ENCODE results near the gene NDRG3.
"Not testable (repeated sequence)": the region's sequence is repeated elsewhere in the genome, so short reads cannot be mapped to it uniquely, and the experiment has no call there.

NDRG3 gene

DNA sequence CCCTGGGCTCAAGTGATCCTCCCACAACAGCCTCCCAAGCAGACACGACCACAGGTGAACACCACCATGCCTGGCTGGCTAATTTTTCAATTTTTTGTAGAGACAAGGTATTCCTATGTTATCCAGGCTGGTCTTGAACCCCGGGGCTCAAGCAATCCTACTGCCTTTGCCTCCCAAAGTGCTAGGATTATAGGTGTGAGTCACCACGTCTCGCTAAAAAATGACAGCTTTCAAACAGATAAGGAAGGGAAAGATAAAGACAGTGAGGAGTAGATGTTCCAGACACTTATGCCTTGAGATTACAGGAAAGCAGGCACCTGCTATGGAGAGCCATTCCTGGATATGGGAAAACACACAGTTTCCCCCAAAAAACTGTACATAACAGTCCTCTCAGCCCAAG, 58.9 kb downstream of the NDRG3 start:
- DNase-seq = no peak

DNA sequence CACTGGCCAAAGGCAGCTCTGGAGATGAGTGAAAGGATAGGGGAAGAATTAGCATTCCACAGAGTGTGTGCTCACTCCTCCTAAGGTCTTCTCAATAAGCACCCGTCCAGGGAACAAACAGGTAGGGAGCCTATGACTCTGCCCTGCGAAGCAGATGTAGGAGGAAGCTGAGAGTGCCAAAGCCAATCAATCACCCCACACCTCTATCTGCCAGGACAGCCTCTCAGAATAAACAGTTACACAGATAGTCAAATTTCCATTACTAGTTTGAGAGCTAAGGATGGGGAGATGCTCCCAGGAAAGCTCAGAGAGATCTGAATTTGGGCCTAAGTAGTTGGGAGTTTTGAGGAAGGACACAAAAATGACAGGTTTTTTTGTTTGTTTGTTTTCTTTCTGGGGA, 59.4 kb downstream of the NDRG3 start:
- DNase-seq = no peak

DNA sequence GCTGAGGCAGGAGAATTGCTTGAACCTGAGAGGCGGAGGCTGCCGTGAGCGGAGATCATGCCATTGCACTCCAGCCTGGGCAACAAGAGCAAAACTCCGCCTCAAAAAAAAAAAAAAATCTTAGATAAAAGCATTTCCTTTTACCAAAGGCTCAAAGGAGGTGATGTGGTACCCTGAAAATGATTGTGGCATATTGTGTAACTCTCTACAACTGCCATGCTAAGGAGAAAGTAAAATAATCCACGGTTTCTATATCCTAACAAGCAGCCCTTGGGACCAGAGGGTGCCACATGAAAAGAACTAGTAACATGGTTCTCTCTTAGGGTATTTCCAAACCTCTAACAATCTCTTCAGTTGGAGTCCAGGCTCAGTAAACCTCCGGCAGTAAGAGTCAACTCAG, 61.1 kb downstream of the NDRG3 start:
- no peak for DNase-seq

GRCh38 chr20:36682311-36682710, 63.6 kb downstream of the NDRG3 start:
- DNase-seq = no peak

DNA sequence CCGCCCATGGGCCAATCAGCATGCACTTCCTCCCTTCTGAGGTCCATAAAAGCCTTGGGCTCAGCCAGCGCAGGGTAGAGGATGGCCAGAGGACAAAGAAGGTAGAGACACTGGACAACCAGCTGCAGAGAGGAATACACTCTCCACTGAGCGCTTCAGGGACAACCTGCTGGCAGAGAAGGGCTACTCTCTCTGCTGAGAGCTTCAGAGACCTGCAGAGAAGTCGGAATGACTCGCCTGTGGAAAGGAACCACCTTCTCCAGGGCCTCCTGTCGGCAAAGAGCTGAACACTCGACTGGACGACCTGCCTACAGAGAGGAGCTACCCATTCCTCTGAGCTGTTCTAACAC, 68.5 kb downstream of the NDRG3 start:
- DNase-seq = no peak

DNA sequence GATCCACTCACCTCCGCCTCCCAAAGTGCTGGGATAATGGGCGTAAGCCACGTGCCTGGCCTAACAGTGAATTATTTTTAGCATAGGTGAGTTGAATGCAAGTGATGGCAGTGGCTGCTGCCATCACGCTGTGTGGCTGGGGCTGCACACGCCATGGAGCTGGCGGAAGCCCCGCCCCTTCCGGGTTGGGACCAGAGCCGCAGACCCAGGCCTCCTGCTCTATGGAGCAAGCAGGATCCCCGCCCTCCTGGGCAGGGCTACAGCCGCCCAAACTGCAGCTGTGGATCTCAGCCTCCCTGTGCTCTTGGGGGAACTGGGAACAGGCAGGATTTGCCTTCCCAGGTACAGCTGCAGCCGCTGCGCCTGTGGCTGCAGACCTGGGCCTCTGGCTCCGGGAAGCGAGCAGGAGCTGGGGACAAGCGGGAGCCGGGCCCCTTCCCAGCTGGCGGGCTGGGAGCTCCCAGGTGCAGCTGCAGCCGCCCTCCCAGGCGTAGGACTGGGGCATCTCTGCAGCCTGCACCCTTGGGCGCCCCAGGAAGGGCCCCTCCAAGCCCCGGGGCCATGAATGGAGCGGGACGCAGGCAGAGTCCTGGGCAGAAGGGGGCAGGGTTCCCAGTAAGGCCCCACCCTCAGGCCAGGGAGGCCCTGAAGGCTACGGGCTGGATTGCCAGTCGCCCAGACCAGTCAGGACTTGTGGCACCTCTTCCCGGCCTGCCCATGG, 69.0 kb downstream of the NDRG3 start:
- DNase-seq = peak; percentile 43

- not testable (repeated sequence) for DNase-seq
These were observed 70.3 kb downstream of the NDRG3 start for GRCh38 chr20:36675545-36675944.

GRCh38 chr20:36672991-36673390, 72.9 kb downstream of the NDRG3 start:
- DNase-seq = no peak

DNA sequence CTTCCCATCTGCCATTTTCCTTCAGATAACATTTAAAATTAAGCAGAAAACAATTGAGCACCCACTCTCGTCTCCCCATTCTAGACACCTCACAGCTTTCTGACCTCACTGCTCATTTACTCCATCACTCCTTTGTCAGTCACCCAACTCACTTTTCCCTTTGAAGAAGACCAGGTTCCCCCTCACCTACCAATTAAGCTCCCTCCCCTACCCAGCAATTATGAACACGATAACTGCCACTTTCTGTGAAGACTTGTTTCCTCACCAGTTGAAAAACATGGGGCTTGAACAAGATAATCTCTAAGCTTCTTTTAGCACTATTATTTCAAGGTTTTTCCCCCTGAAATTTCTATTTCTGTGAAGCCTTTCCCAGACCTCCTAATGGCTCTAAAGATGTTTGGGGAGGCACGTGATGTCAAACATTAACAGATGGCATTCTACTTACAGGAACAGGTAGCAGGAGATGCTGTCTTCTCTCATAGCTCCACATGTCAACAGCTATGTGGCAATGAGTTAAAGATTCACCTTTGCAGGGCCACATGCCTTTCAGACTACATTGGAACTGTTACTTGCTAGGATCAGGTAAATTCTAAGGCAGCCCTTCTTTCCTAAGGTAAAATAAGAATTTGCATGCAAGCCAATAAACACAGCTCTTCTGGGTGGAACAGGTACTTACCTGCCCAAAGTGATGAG, 75.1 kb downstream of the NDRG3 start:
- no peak for DNase-seq

DNA sequence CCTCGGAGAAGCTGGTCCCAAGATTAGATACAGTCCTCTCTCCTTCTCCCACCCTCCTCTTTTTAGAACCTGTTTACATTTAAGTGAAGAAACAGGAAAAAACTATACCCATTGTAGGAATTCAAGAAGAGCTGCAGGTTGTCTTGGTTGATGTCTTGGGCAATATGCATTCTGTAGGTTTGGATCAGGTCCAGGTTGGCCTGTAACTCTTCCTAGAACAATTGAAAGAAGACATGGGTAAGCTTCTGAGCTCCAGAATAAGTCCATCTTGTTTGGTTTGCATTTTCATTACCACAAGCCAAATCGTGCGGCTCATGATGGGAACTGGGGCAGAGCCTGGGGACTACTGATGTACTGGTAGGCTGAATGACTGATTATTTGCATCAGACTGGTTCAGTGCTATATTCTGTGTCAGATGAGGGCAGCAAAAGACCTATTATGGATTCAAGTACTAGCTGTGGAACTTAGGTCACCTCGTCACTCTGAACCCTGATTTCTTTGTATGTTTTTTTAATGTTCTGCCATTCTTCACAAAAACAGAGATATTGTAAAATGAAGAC, 79.6 kb downstream of the NDRG3 start:
- DNase-seq = peak; percentile 33

GRCh38 chr20:36663031-36663430, 82.9 kb downstream of the NDRG3 start:
- no peak for DNase-seq

DNA sequence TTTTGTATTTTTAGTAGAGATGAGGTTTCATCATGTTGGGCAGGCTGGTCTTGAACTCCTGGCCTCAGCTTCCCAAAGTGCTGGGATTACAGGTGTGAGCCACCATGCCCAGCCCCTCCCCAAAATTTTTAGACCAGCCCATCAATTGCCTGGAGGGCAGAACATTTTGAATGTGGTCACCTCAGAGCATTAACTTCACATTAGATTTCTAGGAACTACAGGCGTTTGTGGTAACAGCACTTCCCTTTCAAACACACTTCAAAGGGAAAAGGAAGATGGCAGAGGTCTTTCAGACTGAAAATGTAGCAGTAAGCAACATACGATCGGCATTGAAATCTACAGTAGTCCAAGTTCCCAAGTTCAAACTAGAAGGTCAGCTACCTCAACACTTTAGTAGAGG, 87.6 kb downstream of the NDRG3 start:
- DNase-seq = no peak

GRCh38 chr20:36656733-36657132, 89.2 kb downstream of the NDRG3 start:
- DNase-seq = no peak

GRCh38 chr20:36655004-36655403, 90.9 kb downstream of the NDRG3 start:
- no peak for DNase-seq

DNA sequence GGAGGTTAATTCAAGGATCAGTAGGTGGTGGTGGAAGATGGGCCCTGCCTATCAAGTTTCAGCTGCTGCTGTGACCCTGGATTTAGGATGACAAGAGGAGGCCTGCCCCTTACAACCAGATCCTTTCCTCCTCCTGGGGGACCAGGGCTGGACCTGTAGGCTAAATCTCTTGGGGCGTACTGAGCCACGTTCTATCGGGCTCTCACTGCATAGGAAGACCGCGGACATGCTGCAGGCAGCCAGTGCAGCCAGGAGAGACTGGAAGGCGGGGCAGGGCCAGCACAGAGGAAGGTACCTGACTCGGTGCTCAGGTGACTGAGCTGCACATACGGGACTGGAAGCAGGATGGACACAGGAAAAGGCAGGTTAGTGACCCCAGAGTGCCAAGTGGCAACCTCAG, 91.4 kb downstream of the NDRG3 start:
- no peak for DNase-seq

GRCh38 chr20:36653456-36653855, 92.4 kb downstream of the NDRG3 start:
- DNase-seq = no peak

DNA sequence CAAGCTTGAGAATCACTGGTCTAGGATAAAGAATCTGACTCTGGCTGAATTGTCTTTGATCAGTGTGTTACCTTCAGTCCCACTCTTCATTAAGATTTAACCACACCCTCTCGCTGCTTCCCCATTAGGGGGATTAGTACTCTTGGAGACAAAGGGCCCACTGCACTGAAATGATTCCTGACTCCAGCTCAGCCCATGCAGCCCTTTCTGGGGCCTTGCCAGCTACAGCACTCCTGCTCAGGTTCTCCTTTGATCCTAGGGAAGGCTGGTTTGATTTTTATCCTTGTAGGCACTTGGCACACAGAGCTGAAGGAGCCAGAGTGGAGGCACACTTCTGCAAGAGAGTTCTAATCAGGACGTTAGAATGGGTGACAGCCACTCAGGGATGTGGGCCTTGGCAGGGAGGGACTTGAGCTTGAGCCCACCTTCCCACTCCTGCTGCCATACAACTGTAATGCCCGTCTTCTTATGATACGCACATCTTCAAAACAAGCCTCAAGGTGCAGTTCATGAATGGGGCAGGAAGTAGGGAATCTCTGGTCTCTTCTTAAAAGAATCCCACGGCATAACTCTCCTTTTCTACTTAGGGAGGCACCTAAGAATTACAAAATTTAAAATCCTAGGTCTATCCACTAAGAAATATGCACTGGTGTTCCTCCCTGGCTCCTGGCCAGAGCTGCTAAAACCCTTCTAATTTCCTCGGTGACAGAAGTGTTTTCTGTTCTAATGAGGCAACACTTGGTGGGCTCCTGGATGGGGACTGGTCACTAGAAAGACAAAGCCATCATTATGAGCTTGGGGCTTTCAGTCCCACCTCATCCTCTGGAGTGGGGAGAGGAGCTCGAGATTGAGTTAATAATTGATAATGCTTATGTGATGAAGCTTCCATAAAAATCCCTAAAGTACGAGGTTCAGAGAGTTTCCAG, 98.4 kb downstream of the NDRG3 start:
- DNase-seq = no peak

DNA sequence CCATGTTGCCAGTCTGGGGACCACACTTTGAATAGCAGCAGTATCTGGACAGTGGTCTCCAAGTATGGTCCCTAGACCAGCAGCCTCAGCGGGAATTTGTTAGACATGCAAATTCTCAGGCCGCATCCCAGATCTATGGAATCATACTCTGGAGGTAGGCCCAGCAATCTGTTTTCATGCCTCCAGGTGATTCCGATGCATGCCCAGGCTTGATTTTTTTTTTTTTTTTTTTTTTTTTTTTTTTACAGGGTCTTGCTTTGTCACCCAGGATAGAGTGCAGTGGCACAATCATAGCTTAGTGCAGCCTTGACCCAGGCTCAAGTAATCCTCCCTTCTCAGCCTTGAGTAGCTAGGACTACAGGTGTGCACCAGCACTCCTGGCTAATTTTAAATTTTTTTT, 99.2 kb downstream of the NDRG3 start:
- DNase-seq = no peak

GRCh38 chr20:36645998-36646397, 99.9 kb downstream of the NDRG3 start, which contains the start of gene SLA2:
Gene SLA2, minus strand, starts transcription at chr20:36646196. Its CDS starts 4,861 bp downstream, at chr20:36641335.
- peak; percentile 42 for DNase-seq

DNA sequence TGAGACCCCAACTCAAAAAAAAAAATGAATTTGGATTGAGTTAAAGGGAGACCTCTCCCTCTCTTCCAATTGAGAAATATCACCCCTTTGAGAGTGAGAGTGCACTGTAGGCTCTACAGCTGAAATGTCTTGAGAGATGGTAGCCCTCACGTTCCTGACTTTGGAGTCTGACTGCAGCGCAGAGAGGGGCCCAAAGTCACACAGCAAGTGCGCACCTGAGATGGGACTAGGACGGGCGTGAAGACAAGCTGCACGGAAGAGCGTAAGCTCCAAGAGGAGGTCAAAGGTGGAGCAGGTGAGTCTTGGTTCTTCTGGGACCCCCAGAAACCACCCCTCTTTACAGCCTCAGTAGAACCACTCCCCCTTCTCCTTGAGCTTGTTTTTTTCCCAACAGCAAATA, 100.5 kb downstream of the NDRG3 start:
- DNase-seq = no peak

- DNase-seq = no peak
These were observed 101.2 kb downstream of the NDRG3 start for GRCh38 chr20:36644706-36645095.

GRCh38 chr20:36644032-36644705, 101.7 kb downstream of the NDRG3 start:
- no peak for DNase-seq

GRCh38 chr20:36642136-36642535, 103.8 kb downstream of the NDRG3 start:
- peak; percentile 72 for DNase-seq

Measured in hematopoietic multipotent progenitor cell treated with erythropoietin and hydrocortisone succinate and interleukin-3 and kit ligand, for 8 days (in vitro differentiated cells).